GM12872 (cell line): Measurements from ENCODE around the gene TRIML1.

Experiments used
- CTCF ChIP-seq: IDR thresholded peaks from 3 replicates; pipeline ENCODE4 v1.5.1; 2011; ENCODE audit warnings: low read depth, mild to moderate bottlenecking, low read length, moderate library complexity; ENCODE audit not compliant: insufficient read depth

Gene TRIML1

GRCh38 chr4:188110741-188111471, 28.3 kb upstream of the TRIML1 start:
- TF ChIP-seq CTCF: no peak

- TF ChIP-seq CTCF: no peak
These were observed 27.3 kb upstream of the TRIML1 start for GRCh38 chr4:188111955-188112354.

GRCh38 chr4:188113156-188113555, 26.1 kb upstream of the TRIML1 start:
- no peak for TF ChIP-seq CTCF

- TF ChIP-seq CTCF: no peak
These were observed 21.5 kb upstream of the TRIML1 start for GRCh38 chr4:188117631-188118324.

GRCh38 chr4:188121530-188121929, 17.7 kb upstream of the TRIML1 start:
- TF ChIP-seq CTCF: no peak

GRCh38 chr4:188127214-188127874, 11.9 kb upstream of the TRIML1 start:
- TF ChIP-seq CTCF: no peak

- no peak for TF ChIP-seq CTCF
These were observed 8.9 kb upstream of the TRIML1 start for GRCh38 chr4:188130355-188130754.
